ENCODE results near the gene DENND2A. TPM values are rescaled to one million over a fixed set of nuclear protein-coding genes. Genes with fewer than 3 reads are reported as not detected.
"Not testable (repeated sequence)": the region's sequence is repeated elsewhere in the genome, so short reads cannot be mapped to it uniquely, and the experiment has no call there.

The DENND2A gene
- polyA plus RNA-seq, 3 donors = not detected

- H3K36me3 ChIP-seq (replicated peaks in 1 of 2; ENCODE audit: control insufficient read depth in 1 of 2, insufficient read depth in 2 of 2, low read length in 2 of 2); DNase-seq; H3K4me2 ChIP-seq (replicated peaks; ENCODE audit: extremely low read depth, low read length, poor library complexity, severe bottlenecking); H3K27me3 ChIP-seq (ENCODE audit: control insufficient read depth in 2 of 2, insufficient read depth in 2 of 2, low read length in 2 of 2); H3K79me2 ChIP-seq (ENCODE audit: insufficient read depth, low read length); H2AFZ ChIP-seq (ENCODE audit: insufficient read depth, low read depth, low read length, poor library complexity, severe bottlenecking); H3K4me1 ChIP-seq (ENCODE audit: control insufficient read depth in 1 of 2, insufficient read depth in 2 of 2, low read length in 2 of 2); H4K20me1 ChIP-seq (ENCODE audit: insufficient read depth, low read length); H3K9ac ChIP-seq (ENCODE audit: insufficient read depth, low read length, poor library complexity, severe bottlenecking); H3K27ac Mint-ChIP-seq; H3K9me3 Mint-ChIP-seq; H3K4me3 Mint-ChIP-seq; H3K36me3 Mint-ChIP-seq; intact Hi-C loops (cut with micrococcal nuclease); H3K9me3 ChIP-seq (replicated peaks in 1 of 2; ENCODE audit: control insufficient read depth in 1 of 2, insufficient read depth in 1 of 2, low read length in 2 of 2); H3K27ac ChIP-seq (ENCODE audit: low read depth in 1 of 2, low read length in 2 of 2); H3K4me3 ChIP-seq (replicated peaks in 1 of 3; ENCODE audit: low read depth in 2 of 3, low read length in 3 of 3); H3K4me1 Mint-ChIP-seq: not testable (repeated sequence)
- WGBS (ENCODE audit: insufficient coverage) = no CpG with 5 or more reads among the region's 5 CpGs
- H3K27me3 Mint-ChIP-seq (ENCODE audit: low read depth in 3 of 3) = peaks cover 4 to 13% (median 7%) of the 10 kb centered on the region in 3 donors
Measured at GRCh38 chr7:140565761-140566160, 74.9 kb downstream of the DENND2A start.

- no peak overlapping the region for H3K4me2 ChIP-seq (replicated peaks; ENCODE audit: extremely low read depth, low read length, poor library complexity, severe bottlenecking)
- DNase-seq = no peak
- H3K27ac ChIP-seq (ENCODE audit: low read depth in 1 of 2, low read length in 2 of 2) = no peak overlapping the region
- H3K27ac Mint-ChIP-seq = no peak overlapping the region
- H2AFZ ChIP-seq (ENCODE audit: insufficient read depth, low read depth, low read length, poor library complexity, severe bottlenecking) = no peak overlapping the region
- no peaks in the 10 kb centered on the region for H3K36me3 ChIP-seq (replicated peaks in 1 of 2; ENCODE audit: control insufficient read depth in 1 of 2, insufficient read depth in 2 of 2, low read length in 2 of 2)
- H3K9ac ChIP-seq (ENCODE audit: insufficient read depth, low read length, poor library complexity, severe bottlenecking) = no peak overlapping the region
- WGBS (ENCODE audit: insufficient coverage) = 100% methylated on average over 2 of the region's 4 CpGs
- H3K4me1 Mint-ChIP-seq = no peaks in the 10 kb centered on the region
- no peak overlapping the region for H3K4me3 Mint-ChIP-seq
- no peaks in the 10 kb centered on the region for H3K4me1 ChIP-seq (ENCODE audit: control insufficient read depth in 1 of 2, insufficient read depth in 2 of 2, low read length in 2 of 2)
- intact Hi-C loops (cut with micrococcal nuclease) = no loop called here
- no peaks in the 10 kb centered on the region for H3K27me3 ChIP-seq (ENCODE audit: control insufficient read depth in 2 of 2, insufficient read depth in 2 of 2, low read length in 2 of 2)
- H4K20me1 ChIP-seq (ENCODE audit: insufficient read depth, low read length) = no peaks in the 10 kb centered on the region
- H3K36me3 Mint-ChIP-seq = no peaks in the 10 kb centered on the region
- H3K9me3 Mint-ChIP-seq = no peaks in the 10 kb centered on the region
- no peaks in the 10 kb centered on the region for H3K9me3 ChIP-seq (replicated peaks in 1 of 2; ENCODE audit: control insufficient read depth in 1 of 2, insufficient read depth in 1 of 2, low read length in 2 of 2)
- H3K27me3 Mint-ChIP-seq (ENCODE audit: low read depth in 3 of 3) = peaks cover 0 to 17% (median 9%) of the 10 kb centered on the region in 3 donors
- H3K79me2 ChIP-seq (ENCODE audit: insufficient read depth, low read length) = no peaks in the 10 kb centered on the region
- TF ChIP-seq CTCF (IDR thresholded peaks at IDR 0.05) = no peak
- H3K4me3 ChIP-seq (replicated peaks in 1 of 3; ENCODE audit: low read depth in 2 of 3, low read length in 3 of 3) = no peak overlapping the region
Measured at GRCh38 chr7:140564643-140565042, 76.0 kb downstream of the DENND2A start.

Measured in CD14-positive monocyte (primary cell).